Measurements from ENCODE around the gene CCDC78. TPM values are rescaled to one million over a fixed set of nuclear protein-coding genes. Genes with fewer than 3 reads are reported as not detected.

The CCDC78 gene
- total and polyA plus RNA-seq, 2 of the 13 experiments (the other 11 are each of a cell fraction or from before 2014, with no cell fraction given), result 0.53 to 1.5 TPM

- 0 out of 2 replicates have a peak, but pooled peaks have one; percentile 10 for TF ChIP-seq SKIL (CRISPR knock-in tag; IDR thresholded peaks at IDR 0.05; ENCODE audit: borderline replicate concordance)
- peak; percentile 58; the same call in 1 of the 2 replicates for TF ChIP-seq KDM5A (IDR thresholded peaks at IDR 0.05; ENCODE audit: borderline replicate concordance, low read length)
- 0 out of 2 replicates have a peak, but pooled peaks have one; percentile 21 for TF ChIP-seq HIVEP1 (CRISPR knock-in tag; IDR thresholded peaks at IDR 0.05)
- 0 out of 2 replicates have a peak, but pooled peaks have one; percentile 31 for TF ChIP-seq ZNF788 (CRISPR knock-in tag; IDR thresholded peaks at IDR 0.05; ENCODE audit: borderline replicate concordance)
- TF ChIP-seq AKAP8 (CRISPR knock-in tag; IDR thresholded peaks at IDR 0.05), result 0 out of 2 replicates have a peak, but pooled peaks have one; percentile 2
- TF ChIP-seq ZBTB46 (CRISPR knock-in tag; IDR thresholded peaks at IDR 0.05; ENCODE audit: borderline replicate concordance), result peak; percentile 55; the same call in 1 of the 2 replicates
- TF ChIP-seq ZNF18 (CRISPR knock-in tag; IDR thresholded peaks at IDR 0.05; ENCODE audit: insufficient replicate concordance), result no peak
- 0 out of 2 replicates have a peak, but pooled peaks have one; percentile 41 for TF ChIP-seq GLI4 (CRISPR knock-in tag; IDR thresholded peaks at IDR 0.05; ENCODE audit: borderline replicate concordance)
- TF ChIP-seq ZNF280B (CRISPR knock-in tag; IDR thresholded peaks at IDR 0.05; ENCODE audit: borderline replicate concordance), result peak; percentile 71
- TF ChIP-seq ZNF687 (CRISPR knock-in tag; IDR thresholded peaks at IDR 0.05), result peak; percentile 80
- TF ChIP-seq IRF9 (CRISPR knock-in tag; IDR thresholded peaks at IDR 0.05; ENCODE audit: borderline replicate concordance), result peak; percentile 79; the same call in 1 of the 2 replicates
- peak; percentile 76 for TF ChIP-seq ZNF501 (CRISPR knock-in tag; IDR thresholded peaks at IDR 0.05)
Measured at GRCh38 chr16:678858-679813, 47.1 kb downstream of the CCDC78 start (continued).
